GM19468 (cell line): Measurements from ENCODE around the gene ANO2.

ENCODE experiments used
- ATAC-seq: cut with Tn5 transposase; IDR thresholded peaks from one replicate; pipeline ENCODE4 v1.9.1; 2021; ENCODE audit warnings: mild to moderate bottlenecking, moderate library complexity, moderate number of reproducible peaks; ENCODE audit not compliant: unreplicated experiment; ENCODE audit errors: extremely low read depth

ANO2 gene

GRCh38 chr12:5965950-5966383 is 20.9 kb upstream of the ANO2 start:
- no peak for ATAC-seq

- ATAC-seq = no peak
Observed at GRCh38 chr12:5964913-5965900, 20.1 kb upstream of the ANO2 start.

GRCh38 chr12:5963515-5963914 is 18.5 kb upstream of the ANO2 start:
- ATAC-seq = no peak

- ATAC-seq = no peak
Observed at GRCh38 chr12:5960783-5961182, 15.7 kb upstream of the ANO2 start.

- ATAC-seq = no peak
Observed at GRCh38 chr12:5956987-5957386, 11.9 kb upstream of the ANO2 start.

- no peak for ATAC-seq
Observed at GRCh38 chr12:5954661-5955060, 9.6 kb upstream of the ANO2 start.

GRCh38 chr12:5953835-5954586 is 9.0 kb upstream of the ANO2 start:
- ATAC-seq = no peak

- no peak for ATAC-seq
Observed at GRCh38 chr12:5952031-5952430, 7.0 kb upstream of the ANO2 start.

GRCh38 chr12:5948696-5949095 is 3.6 kb upstream of the ANO2 start:
- no peak for ATAC-seq

GRCh38 chr12:5947006-5947405 is 1.9 kb upstream of the ANO2 start:
- no peak for ATAC-seq

GRCh38 chr12:5946388-5946787 is 1.3 kb upstream of the ANO2 start:
- ATAC-seq = no peak

- ATAC-seq = no peak
Observed at GRCh38 chr12:5944688-5945070, 380 bp downstream of the ANO2 start.

- no peak for ATAC-seq
Observed at GRCh38 chr12:5944053-5944452, 1.0 kb downstream of the ANO2 start.

- no peak for ATAC-seq
Observed at GRCh38 chr12:5941907-5942306, 3.2 kb downstream of the ANO2 start.

GRCh38 chr12:5927732-5928516 is 17.1 kb downstream of the ANO2 start:
- ATAC-seq = no peak

GRCh38 chr12:5925646-5926045 is 19.4 kb downstream of the ANO2 start:
- no peak for ATAC-seq

- no peak for ATAC-seq
Observed at GRCh38 chr12:5924342-5924741, 20.7 kb downstream of the ANO2 start.

GRCh38 chr12:5923751-5924150 is 21.3 kb downstream of the ANO2 start:
- no peak for ATAC-seq

GRCh38 chr12:5923043-5923605 is 21.9 kb downstream of the ANO2 start:
- no peak for ATAC-seq
